Measurements from ENCODE around the gene RIN1.

GRCh38 chr11:66336234-66337102, at the start of gene RIN1:
- TF ChIP-seq ZNF384 (IDR thresholded peaks at IDR 0.05) (no peak), ELF4 (IDR thresholded peaks at IDR 0.05) (no peak), FOXA1 (IDR thresholded peaks at IDR 0.05) (no peak), FOXM1 (IDR thresholded peaks at IDR 0.05; ENCODE audit: borderline replicate concordance) (no peak), HDGF (IDR thresholded peaks at IDR 0.05; ENCODE audit: borderline replicate concordance) (no peak), ARNT (IDR thresholded peaks at IDR 0.05) (no peak), SUZ12 (IDR thresholded peaks at IDR 0.05) (no peak), TARDBP (IDR thresholded peaks at IDR 0.05) (no peak)
